ENCODE results near the gene COL25A1. TPM values are rescaled to one million over a fixed set of nuclear protein-coding genes. Genes with fewer than 3 reads are reported as not detected.

Gene COL25A1
- total RNA-seq, 2 donors from 2014 or later = 4.0 to 6.2 TPM

- H3K9ac ChIP-seq (ENCODE audit: extremely low read depth, low read length, poor library complexity, severe bottlenecking) = no peak overlapping the region
- no peak for TF ChIP-seq CTCF (conservative IDR thresholded peaks at IDR 0.05)
- Mint-ChIP-seq H3K9me3 (no peaks in the 10 kb centered on the region), H3K27me3 (ENCODE audit: insufficient read depth) (no peaks in the 10 kb centered on the region), H3K4me3 (no peak overlapping the region), H3K4me1 (no peaks in the 10 kb centered on the region), H3K36me3 (ENCODE audit: low read depth) (no peaks in the 10 kb centered on the region), H3K27ac (no peak overlapping the region)
- 99 to 100% methylated on average over 1 to 3 of the region's 3 CpGs for WGBS, 2 experiments (ENCODE audit: insufficient coverage in 1 of 2, insufficient read length in 1 of 2)
- DNase-seq = no peak
- no peak overlapping the region for H3K27ac ChIP-seq (ENCODE audit: low read depth, low read length)
- no peaks in the 10 kb centered on the region for H3K27me3 ChIP-seq (ENCODE audit: control insufficient read depth, insufficient read depth, low read length, poor library complexity, severe bottlenecking)
- no peaks in the 10 kb centered on the region for H3K36me3 ChIP-seq (ENCODE audit: control insufficient read depth, insufficient read depth, low read length)
- H3K9me3 ChIP-seq (ENCODE audit: control insufficient read depth, low read length) = no peaks in the 10 kb centered on the region
- no peak overlapping the region for H3K4me3 ChIP-seq (ENCODE audit: low read length)
- no peaks in the 10 kb centered on the region for H3K4me1 ChIP-seq (ENCODE audit: control insufficient read depth, insufficient read depth, low read length)
Measured at GRCh38 chr4:109049926-109050325, 252.5 kb downstream of the COL25A1 start.

- no peak overlapping the region for H3K9ac ChIP-seq (ENCODE audit: extremely low read depth, low read length, poor library complexity, severe bottlenecking)
- H3K36me3 ChIP-seq (ENCODE audit: control insufficient read depth, insufficient read depth, low read length) = no peaks in the 10 kb centered on the region
- no peaks in the 10 kb centered on the region for H3K36me3 Mint-ChIP-seq (ENCODE audit: low read depth)
- no peaks in the 10 kb centered on the region for H3K9me3 Mint-ChIP-seq
- no peak overlapping the region for H3K4me3 ChIP-seq (ENCODE audit: low read length)
- H3K4me1 ChIP-seq (ENCODE audit: control insufficient read depth, insufficient read depth, low read length) = no peaks in the 10 kb centered on the region
- H3K4me1 Mint-ChIP-seq = no peaks in the 10 kb centered on the region
- no peaks in the 10 kb centered on the region for H3K27me3 Mint-ChIP-seq (ENCODE audit: insufficient read depth)
- no peak for DNase-seq
- no peaks in the 10 kb centered on the region for H3K27me3 ChIP-seq (ENCODE audit: control insufficient read depth, insufficient read depth, low read length, poor library complexity, severe bottlenecking)
- no peak overlapping the region for H3K27ac Mint-ChIP-seq
- H3K9me3 ChIP-seq (ENCODE audit: control insufficient read depth, low read length) = no peaks in the 10 kb centered on the region
- no peak overlapping the region for H3K27ac ChIP-seq (ENCODE audit: low read depth, low read length)
- no peak for TF ChIP-seq CTCF (conservative IDR thresholded peaks at IDR 0.05)
- no peak overlapping the region for H3K4me3 Mint-ChIP-seq
- 91 to 96% methylated on average over 6 to 7 of the region's 7 CpGs for WGBS, 2 experiments (ENCODE audit: insufficient coverage in 1 of 2, insufficient read length in 1 of 2)
Measured at GRCh38 chr4:109046471-109047201, 255.8 kb downstream of the COL25A1 start.

GRCh38 chr4:109044431-109044830 is 258.0 kb downstream of the COL25A1 start:
- no peaks in the 10 kb centered on the region for H3K27me3 Mint-ChIP-seq (ENCODE audit: insufficient read depth)
- no peak overlapping the region for H3K27ac ChIP-seq (ENCODE audit: low read depth, low read length)
- no peaks in the 10 kb centered on the region for H3K27me3 ChIP-seq (ENCODE audit: control insufficient read depth, insufficient read depth, low read length, poor library complexity, severe bottlenecking)
- TF ChIP-seq CTCF (conservative IDR thresholded peaks at IDR 0.05) = no peak
- no peak overlapping the region for H3K4me3 Mint-ChIP-seq
- WGBS, 2 experiments (ENCODE audit: insufficient coverage in 1 of 2, insufficient read length in 1 of 2) = 96 to 100% methylated on average over 1 to 3 of the region's 3 CpGs
- no peaks in the 10 kb centered on the region for H3K4me1 ChIP-seq (ENCODE audit: control insufficient read depth, insufficient read depth, low read length)
- no peaks in the 10 kb centered on the region for H3K36me3 ChIP-seq (ENCODE audit: control insufficient read depth, insufficient read depth, low read length)
- no peaks in the 10 kb centered on the region for H3K9me3 ChIP-seq (ENCODE audit: control insufficient read depth, low read length)
- no peak for DNase-seq
- H3K9ac ChIP-seq (ENCODE audit: extremely low read depth, low read length, poor library complexity, severe bottlenecking) = no peak overlapping the region
- no peaks in the 10 kb centered on the region for H3K4me1 Mint-ChIP-seq
- no peaks in the 10 kb centered on the region for H3K9me3 Mint-ChIP-seq
- H3K4me3 ChIP-seq (ENCODE audit: low read length) = no peak overlapping the region
- no peaks in the 10 kb centered on the region for H3K36me3 Mint-ChIP-seq (ENCODE audit: low read depth)
- no peak overlapping the region for H3K27ac Mint-ChIP-seq

Measured in endodermal cell (in vitro differentiated cells).